Measurements from ENCODE around the gene PARP1.
"Not testable (repeated sequence)": the region's sequence is repeated elsewhere in the genome, so short reads cannot be mapped to it uniquely, and the experiment has no call there.

The PARP1 gene

GRCh38 chr1:226342656-226343055 lies 65.2 kb downstream of the PARP1 start:
- Mint-ChIP-seq H3K9me3 (peaks cover 8% of the 10 kb centered on the region), H3K36me3 (peaks cover 10% of the 10 kb centered on the region), H3K27me3 (no peaks in the 10 kb centered on the region), H3K4me1 (peaks cover 15% of the 10 kb centered on the region), H3K4me3 (no peak overlapping the region), H3K27ac (no peak overlapping the region)
- ATAC-seq: no peak

- H3K27me3 Mint-ChIP-seq, H3K36me3 Mint-ChIP-seq, H3K4me3 Mint-ChIP-seq, ATAC-seq, H3K27ac Mint-ChIP-seq, H3K9me3 Mint-ChIP-seq: not testable (repeated sequence)
- peaks cover 15% of the 10 kb centered on the region for H3K4me1 Mint-ChIP-seq
Observed at GRCh38 chr1:226340111-226340510, 67.8 kb downstream of the PARP1 start.

GRCh38 chr1:226337276-226337875 lies 70.5 kb downstream of the PARP1 start:
- ATAC-seq: no peak
- Mint-ChIP-seq H3K27me3 (no peaks in the 10 kb centered on the region), H3K9me3 (peaks cover 5% of the 10 kb centered on the region), H3K4me1 (peaks cover 17% of the 10 kb centered on the region), H3K4me3 (no peak overlapping the region), H3K36me3 (peaks cover 10% of the 10 kb centered on the region), H3K27ac (no peak overlapping the region)

- no peaks in the 10 kb centered on the region for H3K27me3 Mint-ChIP-seq
- no peak for ATAC-seq
- peaks cover 4% of the 10 kb centered on the region for H3K36me3 Mint-ChIP-seq
- no peak overlapping the region for H3K27ac Mint-ChIP-seq
- no peak overlapping the region for H3K4me3 Mint-ChIP-seq
- H3K4me1 Mint-ChIP-seq: peaks cover 17% of the 10 kb centered on the region
- H3K9me3 Mint-ChIP-seq: peaks cover 5% of the 10 kb centered on the region
Observed at GRCh38 chr1:226335661-226336060, 72.2 kb downstream of the PARP1 start.

- ATAC-seq: no peak
Observed at GRCh38 chr1:226332947-226333346, 74.9 kb downstream of the PARP1 start.

GRCh38 chr1:226329237-226329636 lies 78.7 kb downstream of the PARP1 start:
- Mint-ChIP-seq H3K4me3 (no peak overlapping the region), H3K36me3 (no peaks in the 10 kb centered on the region), H3K27me3 (no peaks in the 10 kb centered on the region), H3K27ac (no peak overlapping the region), H3K4me1 (peaks cover 11% of the 10 kb centered on the region), H3K9me3 (no peaks in the 10 kb centered on the region)
- no peak for ATAC-seq

More at GRCh38 chr1:226332947-226333346, 74.9 kb downstream of the PARP1 start:
- Mint-ChIP-seq H3K4me3 (peak overlapping the region; percentile 57), H3K36me3 (no peaks in the 10 kb centered on the region), H3K27ac (peak overlapping the region; percentile 72), H3K4me1 (peaks cover 17% of the 10 kb centered on the region), H3K27me3 (no peaks in the 10 kb centered on the region), H3K9me3 (no peaks in the 10 kb centered on the region)

GRCh38 chr1:226327761-226328162 lies 80.1 kb downstream of the PARP1 start:
- no peaks in the 10 kb centered on the region for H3K36me3 Mint-ChIP-seq
- H3K9me3 Mint-ChIP-seq: no peaks in the 10 kb centered on the region
- H3K4me1 Mint-ChIP-seq: peaks cover 2% of the 10 kb centered on the region
- no peaks in the 10 kb centered on the region for H3K27me3 Mint-ChIP-seq
- no peak overlapping the region for H3K27ac Mint-ChIP-seq
- ATAC-seq: no peak
- no peak overlapping the region for H3K4me3 Mint-ChIP-seq

- no peak overlapping the region for H3K27ac Mint-ChIP-seq
- no peak overlapping the region for H3K4me3 Mint-ChIP-seq
- ATAC-seq: no peak
Observed at GRCh38 chr1:226325178-226325577, 82.7 kb downstream of the PARP1 start.

GRCh38 chr1:226324479-226324878 lies 83.4 kb downstream of the PARP1 start:
- H3K9me3 Mint-ChIP-seq: no peaks in the 10 kb centered on the region
- no peaks in the 10 kb centered on the region for H3K4me1 Mint-ChIP-seq
- no peak overlapping the region for H3K27ac Mint-ChIP-seq
- H3K27me3 Mint-ChIP-seq: peaks cover 10% of the 10 kb centered on the region
- no peak overlapping the region for H3K4me3 Mint-ChIP-seq
- no peak for ATAC-seq
- H3K36me3 Mint-ChIP-seq: no peaks in the 10 kb centered on the region

More at GRCh38 chr1:226325178-226325577, 82.7 kb downstream of the PARP1 start:
- Mint-ChIP-seq H3K9me3 (no peaks in the 10 kb centered on the region), H3K4me1 (no peaks in the 10 kb centered on the region), H3K36me3 (no peaks in the 10 kb centered on the region), H3K27me3 (peaks cover 10% of the 10 kb centered on the region)

GRCh38 chr1:226322986-226323385 lies 84.9 kb downstream of the PARP1 start:
- Mint-ChIP-seq H3K9me3 (no peaks in the 10 kb centered on the region), H3K4me1 (no peaks in the 10 kb centered on the region), H3K4me3 (no peak overlapping the region), H3K36me3 (no peaks in the 10 kb centered on the region), H3K27me3 (peaks cover 10% of the 10 kb centered on the region), H3K27ac (no peak overlapping the region)
- no peak for ATAC-seq

- Mint-ChIP-seq H3K4me3 (no peak overlapping the region), H3K27me3 (peaks cover 10% of the 10 kb centered on the region), H3K36me3 (no peaks in the 10 kb centered on the region), H3K9me3 (no peaks in the 10 kb centered on the region), H3K4me1 (no peaks in the 10 kb centered on the region), H3K27ac (no peak overlapping the region)
- ATAC-seq: no peak
Observed at GRCh38 chr1:226320930-226321329, 87.0 kb downstream of the PARP1 start.

- no peaks in the 10 kb centered on the region for H3K9me3 Mint-ChIP-seq
- H3K27me3 Mint-ChIP-seq: peaks cover 10% of the 10 kb centered on the region
- no peaks in the 10 kb centered on the region for H3K4me1 Mint-ChIP-seq
- no peaks in the 10 kb centered on the region for H3K36me3 Mint-ChIP-seq
- no peak overlapping the region for H3K27ac Mint-ChIP-seq
- ATAC-seq: no peak
- no peak overlapping the region for H3K4me3 Mint-ChIP-seq
Observed at GRCh38 chr1:226318471-226318870, 89.4 kb downstream of the PARP1 start.

GRCh38 chr1:226314055-226314454 lies 93.8 kb downstream of the PARP1 start:
- no peak overlapping the region for H3K27ac Mint-ChIP-seq
- H3K4me3 Mint-ChIP-seq: no peak overlapping the region
- H3K4me1 Mint-ChIP-seq: peaks cover 10% of the 10 kb centered on the region
- H3K27me3 Mint-ChIP-seq: peaks cover 11% of the 10 kb centered on the region
- H3K9me3 Mint-ChIP-seq: no peaks in the 10 kb centered on the region
- no peaks in the 10 kb centered on the region for H3K36me3 Mint-ChIP-seq
- ATAC-seq: no peak

GRCh38 chr1:226312065-226312464 lies 95.8 kb downstream of the PARP1 start:
- Mint-ChIP-seq H3K4me1 (peaks cover 10% of the 10 kb centered on the region), H3K4me3 (no peak overlapping the region), H3K27me3 (peaks cover 11% of the 10 kb centered on the region), H3K36me3 (no peaks in the 10 kb centered on the region), H3K9me3 (no peaks in the 10 kb centered on the region), H3K27ac (no peak overlapping the region)
- ATAC-seq: no peak

- Mint-ChIP-seq H3K27me3 (peaks cover 11% of the 10 kb centered on the region), H3K4me1 (peaks cover 10% of the 10 kb centered on the region), H3K27ac (no peak overlapping the region), H3K4me3 (no peak overlapping the region), H3K9me3 (no peaks in the 10 kb centered on the region), H3K36me3 (no peaks in the 10 kb centered on the region)
- no peak for ATAC-seq
Observed at GRCh38 chr1:226311376-226311775, 96.5 kb downstream of the PARP1 start.

Data from stimulated activated memory B cell treated with anti-CD40 and anti-IgM and Interleukin-4, amounts not matched to agents 10 μg/mL and 1 μg/mL and 100 μg/mL, for 72 hours (primary cell).